Superior temporal gyrus (tissue), 1 donor: ENCODE measurements around the gene NRBF2.
A peak's percentile ranks its signal among the peaks of the same experiment; 100 is the strongest.

Experiments used
- DNase-seq: peaks from one replicate; pipeline ENCODE4 v3.0.0-alpha.2; 2016; ENCODE audit errors: extremely low spot score

The NRBF2 gene

DNA sequence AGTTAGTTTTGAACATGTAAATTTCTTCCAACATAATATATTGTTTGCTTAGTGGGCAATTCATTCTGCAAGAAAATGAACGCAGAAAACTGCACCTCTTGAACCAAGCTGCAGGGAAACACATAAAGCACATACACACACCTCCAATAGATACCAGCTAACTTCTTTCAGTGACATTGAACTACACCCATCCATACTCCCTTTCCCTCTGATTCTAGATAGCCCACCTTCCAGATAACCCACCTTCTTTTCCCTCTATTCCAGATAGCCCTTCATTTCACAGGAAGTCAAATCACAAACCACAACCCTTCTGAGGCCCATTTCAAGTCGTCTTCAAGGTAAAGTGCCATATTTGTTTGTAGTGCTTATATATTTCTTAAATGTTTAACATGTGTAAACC is 28.5 kb downstream of the NRBF2 start:
- DNase-seq, result no peak

DNA sequence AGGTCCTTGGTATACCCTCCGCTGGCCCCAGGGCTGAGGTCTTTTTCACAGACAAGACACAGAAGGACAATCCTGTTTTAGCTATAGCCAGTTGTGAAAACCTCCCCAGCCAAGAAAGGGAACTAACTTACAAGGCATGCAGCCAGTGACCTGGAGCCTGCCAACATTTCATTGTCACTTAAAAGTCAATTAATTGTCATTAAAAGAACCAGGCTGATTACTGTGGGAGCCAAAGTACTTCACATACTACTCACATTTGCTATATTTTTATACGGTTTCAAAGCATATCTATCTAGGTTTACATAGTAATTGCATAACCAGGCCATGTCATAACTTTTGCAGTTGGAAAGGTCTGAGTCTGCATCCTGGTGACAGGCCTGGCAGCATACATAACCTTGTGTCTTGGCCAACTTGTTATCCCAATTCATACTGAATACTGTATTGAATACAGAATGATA is 31.1 kb downstream of the NRBF2 start:
- DNase-seq, result no peak

DNA sequence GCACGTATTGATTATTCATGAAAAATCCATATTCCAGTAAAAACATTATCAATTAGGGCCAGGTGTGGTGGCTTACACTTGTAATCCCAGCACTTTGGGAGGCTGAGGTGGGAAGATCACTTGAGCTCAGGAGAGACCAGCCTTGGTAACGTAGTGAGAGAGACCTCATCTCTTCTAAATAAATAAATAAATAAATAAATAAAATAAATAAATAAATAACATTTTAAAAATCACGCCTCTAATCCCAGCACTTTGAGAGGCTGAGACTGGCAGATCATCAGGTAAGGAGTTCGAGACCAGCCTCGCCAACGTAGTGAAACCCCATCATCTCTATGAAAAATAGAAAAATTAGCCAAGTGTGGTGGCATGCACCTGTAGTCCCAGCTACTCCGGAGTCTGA is 32.1 kb downstream of the NRBF2 start:
- DNase-seq, result no peak

GRCh38 chr10:63166742-63167258 is 33.7 kb downstream of the NRBF2 start:
- DNase-seq, result peak; percentile 89

- DNase-seq, result no peak
Observed at GRCh38 chr10:63168821-63169462, 35.8 kb downstream of the NRBF2 start.

GRCh38 chr10:63169624-63170023 is 36.5 kb downstream of the NRBF2 start:
- no peak for DNase-seq

DNA sequence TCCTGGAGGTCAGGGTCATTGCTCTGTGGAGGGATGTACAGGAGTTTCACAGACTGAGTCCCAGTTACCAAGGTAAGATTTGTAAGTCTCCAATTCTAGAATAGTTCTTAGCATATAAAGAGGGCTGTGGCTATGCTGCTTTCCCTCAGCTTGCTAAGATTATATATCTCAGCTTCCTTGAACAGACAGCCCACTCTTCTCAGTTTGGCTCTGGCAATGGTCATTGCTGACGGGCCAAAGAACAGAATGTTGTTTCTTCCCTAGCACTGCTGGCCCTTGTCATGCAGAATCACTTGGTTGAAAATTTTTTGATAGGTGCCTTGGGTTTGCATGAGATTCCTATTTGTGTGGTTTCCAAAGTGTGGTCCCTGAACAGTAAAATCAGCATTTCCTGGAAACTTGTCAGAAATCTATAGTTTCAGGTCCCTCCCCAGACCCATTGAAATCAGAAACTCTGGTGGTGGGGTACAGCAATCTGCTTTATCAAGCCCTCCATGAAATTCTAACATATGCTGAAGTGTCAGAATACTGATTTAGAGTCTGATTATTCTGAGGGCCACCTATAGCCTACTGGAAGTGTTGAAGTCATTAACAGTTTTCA is 38.2 kb downstream of the NRBF2 start:
- no peak for DNase-seq

- DNase-seq, result no peak
Observed at GRCh38 chr10:63171926-63172325, 38.8 kb downstream of the NRBF2 start.

DNA sequence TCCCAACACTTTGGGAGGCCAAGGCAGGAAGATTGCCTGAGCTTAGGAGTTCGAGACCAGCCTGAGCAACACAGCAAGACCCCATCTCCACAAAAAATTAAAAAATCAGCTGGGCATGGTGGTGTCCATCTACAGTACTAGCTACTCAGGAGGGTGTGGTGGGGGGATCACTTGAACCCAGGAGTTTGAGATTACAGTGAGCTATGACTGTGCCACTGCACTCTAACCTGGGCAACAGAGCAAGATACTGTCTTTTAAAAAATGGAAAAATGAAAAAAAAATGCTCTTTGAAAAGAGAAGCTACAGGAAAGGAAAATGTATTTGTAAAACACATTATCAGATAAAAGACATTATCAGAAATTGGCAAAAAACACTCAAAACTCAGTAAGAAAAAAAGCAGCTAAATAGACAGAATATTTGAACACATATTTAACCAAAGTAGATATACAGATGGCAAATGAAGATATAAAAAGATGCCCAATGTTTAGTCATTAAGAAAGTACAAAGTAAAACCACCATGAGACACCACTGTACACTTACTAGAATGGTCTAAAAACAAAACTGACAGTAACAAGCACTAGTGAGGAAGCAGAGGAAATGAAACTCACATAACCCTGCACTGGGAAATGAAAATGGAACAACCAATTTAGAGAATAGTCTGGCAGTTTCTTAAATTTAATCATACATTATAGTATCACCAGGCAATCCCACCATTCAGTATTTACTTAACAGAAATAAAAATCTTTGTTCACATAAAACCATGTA is 40.5 kb downstream of the NRBF2 start:
- DNase-seq, result no peak

- no peak for DNase-seq
Observed at GRCh38 chr10:63175534-63175933, 42.4 kb downstream of the NRBF2 start.

GRCh38 chr10:63192826-63193225 is 59.7 kb downstream of the NRBF2 start:
- no peak for DNase-seq

DNA sequence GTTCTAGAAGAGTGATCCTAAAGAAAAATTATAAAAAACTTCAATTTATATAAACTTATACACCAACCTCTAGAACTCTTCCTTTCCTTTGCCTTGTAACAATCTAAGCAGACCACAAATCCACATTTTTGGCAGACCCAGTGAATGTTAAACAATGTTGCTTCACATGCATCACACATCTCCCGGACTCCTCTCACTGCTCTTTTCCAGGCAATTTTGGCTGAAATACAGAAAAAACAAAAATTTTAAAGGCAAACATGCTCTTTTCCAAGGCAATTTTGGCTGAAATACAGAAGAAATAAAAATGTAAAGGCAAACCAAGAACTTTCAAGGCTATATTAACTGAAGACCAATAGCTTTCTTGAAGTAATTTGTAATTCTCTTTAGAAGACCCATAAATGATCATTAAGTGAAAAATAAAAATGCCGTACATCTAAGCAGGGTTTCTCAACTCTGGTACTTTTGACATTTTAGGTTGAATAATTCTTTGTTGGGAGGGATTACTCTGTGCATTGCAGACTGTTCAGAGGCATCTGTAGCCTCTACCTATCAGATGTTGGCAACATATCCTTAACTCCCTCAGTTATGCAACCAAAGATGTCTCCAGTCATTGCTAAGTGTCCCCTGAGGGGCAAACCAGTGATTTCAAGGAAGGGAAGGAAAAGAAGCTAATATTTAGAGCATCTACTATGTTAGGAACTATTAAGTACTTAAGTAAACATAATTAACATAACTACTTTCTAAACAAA is 64.4 kb downstream of the NRBF2 start:
- DNase-seq, result no peak

GRCh38 chr10:63199716-63200115 is 66.6 kb downstream of the NRBF2 start:
- no peak for DNase-seq

- no peak for DNase-seq
Observed at GRCh38 chr10:63200431-63200830, 67.3 kb downstream of the NRBF2 start.

- DNase-seq, result no peak
Observed at GRCh38 chr10:63201118-63201517, 68.0 kb downstream of the NRBF2 start.
